SHP77 treated with DMSO at 0.1 percent for 48 hours (cell line): ENCODE data around the gene AMOTL1.
"Not testable (repeated sequence)": the region's sequence is repeated elsewhere in the genome, so short reads cannot be mapped to it uniquely, and the experiment has no call there.

ENCODE experiments used
- DNase-seq: peaks from one replicate; lab custom pipeline; 2025; lab: John Stamatoyannopoulos, UW

AMOTL1 gene

DNA sequence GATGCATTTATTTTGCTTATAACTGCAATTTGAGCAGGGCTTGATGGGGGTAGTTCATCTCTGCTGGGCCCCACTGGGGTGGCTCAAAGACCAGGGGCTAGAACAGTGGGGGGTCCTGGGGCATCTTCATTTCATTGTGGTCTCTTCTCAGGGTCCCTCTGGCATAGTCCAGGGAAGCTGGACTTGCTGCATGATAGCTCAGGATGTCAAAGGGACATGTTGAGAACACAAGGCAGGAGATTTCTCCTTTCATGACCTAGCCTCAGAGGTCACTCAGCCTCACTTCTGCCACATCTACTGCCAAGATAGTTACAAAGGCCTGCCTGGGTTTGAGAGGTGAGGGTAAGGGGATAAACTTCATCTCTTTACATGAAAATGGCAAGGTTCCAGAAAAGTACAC, 115.7 kb downstream of the AMOTL1 start:
- DNase-seq, result no peak

DNA sequence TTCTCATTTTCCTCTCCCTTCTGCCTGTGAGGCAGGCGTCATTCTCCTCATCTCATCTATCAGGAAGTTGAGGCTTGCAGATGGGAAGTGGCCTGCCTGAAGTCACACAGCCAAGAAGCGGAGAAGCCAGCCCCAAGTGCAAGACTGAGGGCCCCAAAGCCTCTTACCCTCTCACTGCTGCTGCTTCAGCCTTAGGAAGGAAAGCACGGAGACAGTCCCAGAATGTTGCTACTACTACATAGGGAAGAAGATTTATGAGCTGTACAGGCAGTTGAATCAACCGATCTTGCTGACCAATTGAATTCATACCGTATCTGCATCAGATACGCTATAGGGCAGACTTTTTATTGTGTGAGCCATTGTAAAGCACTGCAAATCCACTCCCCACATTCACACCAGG, 116.2 kb downstream of the AMOTL1 start:
- DNase-seq, result no peak

DNA sequence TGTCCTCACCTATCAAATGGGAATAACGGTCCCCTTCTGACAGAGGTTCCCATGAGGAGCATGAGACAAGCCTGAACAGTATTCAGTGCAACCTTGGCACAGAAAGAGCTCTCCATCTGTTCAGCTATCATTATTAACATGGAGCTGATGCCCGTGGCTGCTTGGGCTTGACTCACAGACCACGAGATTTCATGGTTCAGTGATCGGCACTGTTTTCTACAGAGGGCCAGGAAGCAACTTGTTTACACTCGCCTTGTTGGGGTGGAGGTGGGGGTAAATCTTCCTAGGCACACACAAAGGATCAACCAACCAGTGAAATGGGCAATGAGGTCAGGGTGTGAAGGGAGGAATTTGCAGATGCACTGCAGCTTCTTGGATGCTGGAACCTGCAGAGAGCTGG, 117.0 kb downstream of the AMOTL1 start:
- no peak for DNase-seq

DNA sequence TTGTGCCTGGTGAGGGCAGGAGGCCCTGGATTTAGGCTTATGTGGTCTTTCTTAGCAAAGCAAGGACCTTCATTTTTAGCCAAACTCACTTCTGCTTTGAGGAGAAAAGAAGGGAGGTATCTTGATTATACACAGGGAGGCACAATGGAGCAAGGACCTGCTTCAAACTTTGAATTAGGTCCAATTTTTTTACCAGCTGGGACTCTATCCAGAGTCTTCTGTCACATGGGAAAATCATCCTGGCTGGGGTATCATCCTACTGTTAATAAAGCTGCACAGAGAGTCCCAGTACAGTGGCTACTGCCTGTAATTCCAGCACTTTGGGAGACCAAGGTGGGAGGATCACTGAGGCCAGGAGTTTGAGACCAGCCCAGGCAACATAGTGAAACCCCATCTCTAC, 117.4 kb downstream of the AMOTL1 start:
- no peak for DNase-seq

GRCh38 chr11:94888204-94888603, 120.0 kb downstream of the AMOTL1 start:
- DNase-seq, result no peak

DNA sequence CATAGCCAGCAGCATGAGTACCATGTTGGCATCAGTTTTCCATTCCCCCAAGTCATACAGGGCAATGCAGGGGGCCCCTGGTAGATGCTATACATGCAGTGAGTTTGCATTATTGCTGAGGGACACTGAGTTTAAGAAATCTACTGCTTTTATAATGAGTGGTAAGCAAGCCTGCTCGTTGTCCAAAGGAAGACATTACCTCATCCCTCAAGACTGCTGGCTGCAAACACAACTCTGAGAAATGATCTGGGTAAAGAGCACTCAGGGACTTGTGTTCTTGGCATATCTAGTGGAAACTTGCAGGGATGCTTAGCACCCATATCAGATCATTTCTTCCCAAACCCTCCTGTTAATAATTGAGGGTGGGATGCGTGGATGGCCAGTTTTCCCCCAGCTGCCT, 127.3 kb downstream of the AMOTL1 start:
- DNase-seq, result no peak

DNA sequence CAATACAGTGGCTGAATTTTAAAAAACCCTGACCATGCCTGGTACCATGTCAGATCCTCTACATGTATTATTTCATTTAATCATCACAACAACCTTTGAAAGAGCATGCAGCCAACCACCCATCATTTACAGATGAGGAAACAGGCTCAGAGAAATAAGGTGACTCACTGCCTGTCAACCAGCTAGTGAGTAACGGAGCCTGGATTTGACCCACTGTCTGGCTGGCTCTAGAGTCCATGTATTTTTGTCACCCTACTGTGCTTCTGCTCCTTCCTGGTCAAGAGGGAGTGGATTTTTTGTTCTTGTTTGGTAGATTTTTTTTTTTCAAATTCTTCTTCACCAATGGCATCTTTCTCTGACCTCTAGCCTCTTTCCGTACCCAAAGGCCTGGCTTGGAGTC, 127.8 kb downstream of the AMOTL1 start:
- DNase-seq, result no peak

- DNase-seq, result no peak
These were observed 129.2 kb downstream of the AMOTL1 start for GRCh38 chr11:94897330-94897768.

GRCh38 chr11:94907226-94907625, 139.1 kb downstream of the AMOTL1 start:
- DNase-seq, result no peak

- no peak for DNase-seq
These were observed 141.2 kb downstream of the AMOTL1 start for GRCh38 chr11:94909371-94909820.

GRCh38 chr11:94910270-94910669, 142.1 kb downstream of the AMOTL1 start:
- no peak for DNase-seq

DNA sequence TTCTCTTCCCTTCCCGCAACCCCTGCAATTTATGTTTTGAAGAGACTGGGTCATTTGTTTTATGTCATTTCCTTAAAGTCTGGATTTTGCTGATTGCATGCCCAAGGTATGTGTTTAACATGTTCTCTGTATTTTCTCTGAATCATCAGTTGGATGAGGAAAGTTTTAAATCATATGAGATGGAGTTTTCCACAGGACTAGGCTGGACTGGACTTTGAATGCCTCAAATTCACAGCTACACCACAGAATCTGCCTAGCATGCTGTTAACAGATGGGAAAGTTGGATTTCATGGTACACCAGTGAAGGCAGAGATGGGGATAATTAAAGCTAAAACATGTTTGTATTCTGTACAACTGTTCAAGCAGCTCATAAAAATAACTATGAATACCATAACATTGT, 142.6 kb downstream of the AMOTL1 start:
- no peak for DNase-seq

DNA sequence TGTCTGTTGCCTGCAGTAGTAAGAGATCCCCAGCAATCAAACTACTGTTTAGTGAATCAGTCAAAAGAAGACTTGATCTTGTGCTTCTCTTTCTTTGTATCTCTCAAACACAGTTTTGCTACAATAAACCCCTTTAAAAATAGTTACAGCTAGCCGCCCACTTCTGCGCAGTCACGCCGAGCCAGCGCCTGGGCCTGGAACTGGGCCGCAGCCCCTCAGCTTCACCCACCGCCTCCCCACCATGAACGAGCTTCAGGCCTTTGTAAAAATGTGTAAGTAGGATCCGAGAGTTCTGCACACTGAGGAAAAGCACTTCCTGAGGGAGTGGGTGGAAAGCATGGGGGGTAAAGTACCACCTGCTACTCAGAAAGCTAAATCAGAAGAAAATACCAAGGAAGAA, 144.7 kb downstream of the AMOTL1 start:
- DNase-seq, result no peak

- DNase-seq, result not testable (repeated sequence)
These were observed 145.7 kb downstream of the AMOTL1 start for GRCh38 chr11:94913718-94914394.

- DNase-seq, result no peak
These were observed 152.2 kb downstream of the AMOTL1 start for GRCh38 chr11:94920311-94920710.

DNA sequence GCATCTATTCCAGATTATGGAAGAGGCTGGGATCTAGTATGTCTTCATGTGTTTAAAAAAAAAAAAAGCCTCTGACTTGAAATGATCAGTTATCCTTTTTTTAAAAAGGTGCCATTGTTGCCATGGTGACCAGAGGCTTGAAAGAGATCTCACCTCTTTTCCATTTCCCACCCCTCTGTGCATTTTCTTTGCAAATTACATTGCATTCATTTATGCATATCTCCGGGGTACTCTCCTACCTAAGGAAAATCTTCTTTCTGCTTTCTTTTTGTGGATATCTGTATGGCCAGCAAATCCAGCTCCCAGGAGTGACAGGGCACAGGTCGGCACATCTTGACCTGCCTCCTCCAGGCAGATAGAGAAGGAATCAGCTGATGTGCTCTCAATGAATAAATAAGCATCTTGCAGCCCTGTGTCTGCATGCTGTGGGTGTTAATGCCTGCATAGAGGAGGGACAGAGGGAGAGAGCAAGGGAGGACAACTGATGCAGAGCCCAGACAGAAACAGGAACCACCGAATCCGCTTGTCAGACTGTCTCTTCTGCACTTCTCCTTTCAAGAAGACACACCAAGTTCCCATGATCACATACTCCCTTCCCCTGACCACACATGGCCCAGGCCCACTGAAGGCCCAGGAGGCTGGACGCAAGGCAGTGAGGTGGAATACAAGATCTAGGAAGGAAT, 154.3 kb downstream of the AMOTL1 start:
- DNase-seq, result no peak

- no peak for DNase-seq
These were observed 154.8 kb downstream of the AMOTL1 start for GRCh38 chr11:94923004-94923334.

- no peak for DNase-seq
These were observed 156.0 kb downstream of the AMOTL1 start for GRCh38 chr11:94924171-94924572.

DNA sequence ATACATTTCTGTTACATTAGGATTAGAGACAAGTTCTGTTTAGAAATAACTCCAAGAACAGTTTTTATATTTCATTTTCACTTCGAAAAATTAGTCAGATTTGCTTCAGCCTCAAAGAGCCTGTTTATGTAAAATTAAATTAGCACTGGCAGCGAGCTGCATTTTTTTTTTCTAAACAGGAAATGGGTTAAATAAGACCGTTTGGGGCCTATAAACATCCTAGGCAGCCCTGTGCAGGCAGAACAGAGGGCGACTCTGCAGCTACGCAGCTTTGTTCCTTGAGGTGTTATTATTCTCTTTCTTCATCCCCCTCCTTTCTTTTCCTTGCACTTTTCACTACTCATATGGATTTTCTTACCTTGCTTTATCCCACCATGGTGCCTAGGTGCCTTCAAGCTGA, 156.5 kb downstream of the AMOTL1 start:
- DNase-seq, result no peak

GRCh38 chr11:94925422-94926270, 157.5 kb downstream of the AMOTL1 start:
- DNase-seq, result no peak

- no peak for DNase-seq
These were observed 158.1 kb downstream of the AMOTL1 start for GRCh38 chr11:94926271-94926625.
